Measurements from ENCODE around the gene ELP4. TPM values are rescaled to one million over a fixed set of nuclear protein-coding genes. Genes with fewer than 3 reads are reported as not detected.
A peak's percentile ranks its signal among the peaks of the same experiment; 100 is the strongest.

The ELP4 gene
- total RNA-seq, 1 experiment from 2014 or later, result 17.2 TPM

- in situ Hi-C loops (cut with HindIII; ENCODE audit: low pct_unique_long_range_greater_than_20kb, low sequenced_read_pairs) (no loop called here), intact Hi-C loops (cut with micrococcal nuclease; ENCODE audit: unreplicated experiment) (loop anchor here (2.0 to 10.0 kb wide), 3 partner anchors 230 to 534 kb away; no protein-coding TSS in a partner anchor)
- H3K36me3 ChIP-seq (ENCODE audit: control insufficient read depth, insufficient read depth, low read length), result no peaks in the 10 kb centered on the region
- ChIA-PET POLR2A (no interaction called here), CTCF (no interaction called here)
- TF ChIP-seq POLR2AphosphoS5 (IDR thresholded peaks at IDR 0.05; ENCODE audit: low read depth, low read length), result no peak
- no peak for TF ChIP-seq SIN3A (IDR thresholded peaks at IDR 0.05; ENCODE audit: borderline replicate concordance, insufficient read depth, low read depth, low read length)
- no peak for TF ChIP-seq TCF7L2 (IDR thresholded peaks at IDR 0.05; ENCODE audit: low read depth, low read length)
- TF ChIP-seq CTCF (IDR thresholded peaks at IDR 0.05), result no peak
- no peak for TF ChIP-seq REST (IDR thresholded peaks at IDR 0.05; ENCODE audit: insufficient read depth in 1 of 2, low read depth in 2 of 2, low read length in 1 of 2)
- H3K27ac ChIP-seq (ENCODE audit: low read length), result no peak overlapping the region
- H3K4me1 ChIP-seq (ENCODE audit: control insufficient read depth, insufficient read depth, low read length), result no peaks in the 10 kb centered on the region
- no peak for DNase-seq (ENCODE audit: low read depth, low spot score)
- no peak for ATAC-seq
- H3K4me3 ChIP-seq (ENCODE audit: low read depth in 2 of 2, low read length in 2 of 2), result no peak overlapping the region
- no peaks in the 10 kb centered on the region for H3K9me3 ChIP-seq (ENCODE audit: control insufficient read depth, insufficient read depth, low read depth, low read length)
- BruUV-seq (replicated peaks), result no TSS peak
- no peaks in the 10 kb centered on the region for H3K27me3 ChIP-seq (ENCODE audit: control insufficient read depth, insufficient read depth, low read length)
Observed at GRCh38 chr11:31640611-31641010, 131.0 kb downstream of the ELP4 start.

DNA sequence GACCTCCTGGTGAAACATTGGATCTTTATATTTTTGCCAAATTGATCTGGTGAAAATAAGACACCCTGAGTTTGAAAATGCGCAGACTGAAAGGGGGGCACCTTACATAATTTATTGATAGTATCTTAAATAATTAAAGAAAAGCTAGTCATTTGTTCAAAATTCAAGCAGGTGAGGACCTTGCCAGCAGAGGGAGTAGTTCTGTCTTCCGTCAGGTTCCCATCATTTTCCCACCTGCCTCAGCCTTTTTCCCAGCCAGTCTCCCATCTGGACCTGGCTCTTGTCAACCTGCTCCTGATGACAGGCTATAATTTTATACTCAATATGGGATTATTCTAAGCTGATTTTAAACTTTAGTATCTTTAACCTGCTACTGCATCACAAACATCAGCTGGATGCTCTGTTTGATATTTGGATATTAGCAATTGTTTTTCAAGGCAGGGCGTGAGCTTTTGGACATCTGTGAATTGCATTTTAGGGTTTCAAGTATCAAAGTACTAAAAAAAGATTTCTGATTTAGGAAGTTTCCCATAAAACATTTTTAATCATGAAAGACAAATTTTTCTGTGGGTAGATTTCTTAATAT, 132.0 kb downstream of the ELP4 start:
- Histone ChIP-seq H3K27me3 (ENCODE audit: control insufficient read depth, insufficient read depth, low read length) (no peaks in the 10 kb centered on the region), H3K27ac (ENCODE audit: low read length) (no peak overlapping the region), H3K36me3 (ENCODE audit: control insufficient read depth, insufficient read depth, low read length) (no peaks in the 10 kb centered on the region), H3K9me3 (ENCODE audit: control insufficient read depth, insufficient read depth, low read depth, low read length) (no peaks in the 10 kb centered on the region), H3K4me3 (ENCODE audit: low read depth in 2 of 2, low read length in 2 of 2) (no peak overlapping the region), H3K4me1 (ENCODE audit: control insufficient read depth, insufficient read depth, low read length) (no peaks in the 10 kb centered on the region)
- intact Hi-C loops (cut with micrococcal nuclease; ENCODE audit: unreplicated experiment) (loop anchor here (2.0 to 10.0 kb wide), 3 partner anchors 229 to 533 kb away; no protein-coding TSS in a partner anchor), in situ Hi-C loops (cut with HindIII; ENCODE audit: low pct_unique_long_range_greater_than_20kb, low sequenced_read_pairs) (no loop called here)
- ChIA-PET CTCF (interaction anchor here (1.0 kb wide), 1 partner anchor 228 kb away, joined by 8 read pairs; no protein-coding TSS in a partner anchor), POLR2A (interaction anchor here (0.7 kb wide), 1 partner anchor 10 kb away, joined by 3 read pairs; no protein-coding TSS in a partner anchor)
- ATAC-seq, result no peak; the same call in 1 of the 2 replicates
- no peak for DNase-seq (ENCODE audit: low read depth, low spot score)
- TF ChIP-seq CTCF (IDR thresholded peaks at IDR 0.05) (peak; percentile 84), POLR2AphosphoS5 (IDR thresholded peaks at IDR 0.05; ENCODE audit: low read depth, low read length) (no peak)
- BruUV-seq (replicated peaks), result no TSS peak
